ENCODE measurements around the gene CNOT4.

CNOT4 gene

GRCh38 chr7:135406918-135407317, 103.0 kb downstream of the CNOT4 start:
- no peak overlapping the region for H3K4me3 ChIP-seq (ENCODE audit: control insufficient read depth, low read depth, low read length)
- DNase-seq (ENCODE audit: low read depth): no peak
- TF ChIP-seq CTCF (IDR thresholded peaks at IDR 0.05; ENCODE audit: control insufficient read depth, insufficient read depth, low read depth, low read length, missing control alignments): no peak

GRCh38 chr7:135405969-135406368, 103.9 kb downstream of the CNOT4 start:
- no peak for DNase-seq (ENCODE audit: low read depth)
- TF ChIP-seq CTCF (IDR thresholded peaks at IDR 0.05; ENCODE audit: control insufficient read depth, insufficient read depth, low read depth, low read length, missing control alignments): no peak
- no peak overlapping the region for H3K4me3 ChIP-seq (ENCODE audit: control insufficient read depth, low read depth, low read length)

GRCh38 chr7:135403302-135403701, 106.6 kb downstream of the CNOT4 start:
- DNase-seq (ENCODE audit: low read depth): no peak
- TF ChIP-seq CTCF (IDR thresholded peaks at IDR 0.05; ENCODE audit: control insufficient read depth, insufficient read depth, low read depth, low read length, missing control alignments): no peak
- H3K4me3 ChIP-seq (ENCODE audit: control insufficient read depth, low read depth, low read length): no peak overlapping the region

GRCh38 chr7:135397689-135398088, 112.2 kb downstream of the CNOT4 start:
- TF ChIP-seq CTCF (IDR thresholded peaks at IDR 0.05; ENCODE audit: control insufficient read depth, insufficient read depth, low read depth, low read length, missing control alignments): no peak

GRCh38 chr7:135392701-135393100, 117.2 kb downstream of the CNOT4 start:
- no peak overlapping the region for H3K4me3 ChIP-seq (ENCODE audit: control insufficient read depth, low read depth, low read length)
- DNase-seq (ENCODE audit: low read depth): no peak
- no peak for TF ChIP-seq CTCF (IDR thresholded peaks at IDR 0.05; ENCODE audit: control insufficient read depth, insufficient read depth, low read depth, low read length, missing control alignments)

More at GRCh38 chr7:135397689-135398088, 112.2 kb downstream of the CNOT4 start:
- H3K4me3 ChIP-seq (ENCODE audit: control insufficient read depth, low read depth, low read length): no peak overlapping the region
- no peak for DNase-seq (ENCODE audit: low read depth)

- DNase-seq (ENCODE audit: low read depth): no peak
- H3K4me3 ChIP-seq (ENCODE audit: control insufficient read depth, low read depth, low read length): no peak overlapping the region
- TF ChIP-seq CTCF (IDR thresholded peaks at IDR 0.05; ENCODE audit: control insufficient read depth, insufficient read depth, low read depth, low read length, missing control alignments): no peak
Observed at GRCh38 chr7:135391514-135391913, 118.4 kb downstream of the CNOT4 start.

- H3K4me3 ChIP-seq (ENCODE audit: control insufficient read depth, low read depth, low read length): no peak overlapping the region
- no peak for DNase-seq (ENCODE audit: low read depth)
- TF ChIP-seq CTCF (IDR thresholded peaks at IDR 0.05; ENCODE audit: control insufficient read depth, insufficient read depth, low read depth, low read length, missing control alignments): no peak
Observed at GRCh38 chr7:135390829-135391228, 119.1 kb downstream of the CNOT4 start.

Data from AG09309 (cell line).